HG02884 (cell line): ENCODE data around the gene SOX9.
"Not testable (repeated sequence)": the region's sequence is repeated elsewhere in the genome, so short reads cannot be mapped to it uniquely, and the experiment has no call there.

Experiments
- ATAC-seq: cut with Tn5 transposase; IDR thresholded peaks from one replicate; pipeline ENCODE4 v1.9.1; 2021; ENCODE audit warnings: mild to moderate bottlenecking, moderate library complexity; ENCODE audit not compliant: unreplicated experiment

SOX9 gene

DNA sequence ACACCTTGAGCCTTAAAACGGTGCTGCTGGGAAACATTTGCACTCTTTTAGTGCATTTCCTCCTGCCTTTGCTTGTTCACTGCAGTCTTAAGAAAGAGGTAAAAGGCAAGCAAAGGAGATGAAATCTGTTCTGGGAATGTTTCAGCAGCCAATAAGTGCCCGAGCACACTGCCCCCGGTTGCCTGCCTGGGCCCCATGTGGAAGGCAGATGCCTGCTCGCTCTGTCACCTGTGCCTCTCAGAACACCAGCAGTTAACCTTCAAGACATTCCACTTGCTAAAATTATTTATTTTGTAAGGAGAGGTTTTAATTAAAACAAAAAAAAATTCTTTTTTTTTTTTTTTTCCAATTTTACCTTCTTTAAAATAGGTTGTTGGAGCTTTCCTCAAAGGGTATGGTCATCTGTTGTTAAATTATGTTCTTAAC is 4.4 kb downstream of the SOX9 start:
- ATAC-seq: no peak

DNA sequence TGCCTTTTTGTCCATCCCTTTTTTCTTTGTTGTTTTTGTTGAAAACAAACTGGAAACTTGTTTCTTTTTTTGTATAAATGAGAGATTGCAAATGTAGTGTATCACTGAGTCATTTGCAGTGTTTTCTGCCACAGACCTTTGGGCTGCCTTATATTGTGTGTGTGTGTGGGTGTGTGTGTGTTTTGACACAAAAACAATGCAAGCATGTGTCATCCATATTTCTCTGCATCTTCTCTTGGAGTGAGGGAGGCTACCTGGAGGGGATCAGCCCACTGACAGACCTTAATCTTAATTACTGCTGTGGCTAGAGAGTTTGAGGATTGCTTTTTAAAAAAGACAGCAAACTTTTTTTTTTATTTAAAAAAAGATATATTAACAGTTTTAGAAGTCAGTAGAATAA is 4.9 kb downstream of the SOX9 start:
- no peak for ATAC-seq

DNA sequence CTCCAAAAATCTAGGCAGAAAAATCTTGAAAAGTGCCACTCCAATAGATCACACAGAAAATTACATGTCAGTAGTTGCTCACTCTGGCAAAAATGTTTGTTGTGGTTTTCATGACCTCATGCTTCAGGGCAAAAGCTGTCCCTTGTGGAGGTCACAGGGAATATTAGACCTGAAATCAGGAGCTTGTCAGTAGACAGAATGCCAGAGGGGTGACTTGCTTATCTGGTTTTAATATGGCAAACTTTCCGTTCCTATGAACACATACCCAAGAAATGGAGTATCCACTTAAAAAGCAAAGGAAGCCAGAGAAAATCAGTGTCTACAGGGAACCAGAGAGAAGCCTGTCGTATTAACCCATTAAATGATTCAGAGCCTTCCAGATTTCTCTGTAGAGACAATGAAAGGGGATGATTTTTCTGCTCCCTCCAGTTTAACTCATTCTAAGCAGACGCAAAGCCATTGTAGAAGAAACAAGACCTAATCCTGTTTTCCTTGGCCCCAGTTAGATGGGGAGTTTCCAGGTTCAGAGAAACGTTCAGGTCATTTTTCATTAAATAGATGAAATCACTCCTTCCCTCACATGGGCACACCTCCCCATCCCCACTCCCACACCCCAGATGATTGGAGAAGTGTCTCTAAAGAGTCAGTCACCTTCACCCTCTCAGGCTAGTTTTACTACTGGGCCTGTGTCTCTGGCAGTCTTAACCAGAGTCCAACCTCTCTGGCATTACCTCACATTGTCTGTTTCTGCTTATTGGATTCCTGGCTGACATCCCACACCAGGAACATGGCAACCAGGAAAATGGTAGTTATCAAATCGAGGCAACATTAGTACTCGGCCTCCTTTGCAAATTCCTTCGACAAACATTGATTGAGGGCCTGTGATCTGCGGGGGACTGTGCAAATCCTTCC is 6.0 kb downstream of the SOX9 start:
- no peak for ATAC-seq

DNA sequence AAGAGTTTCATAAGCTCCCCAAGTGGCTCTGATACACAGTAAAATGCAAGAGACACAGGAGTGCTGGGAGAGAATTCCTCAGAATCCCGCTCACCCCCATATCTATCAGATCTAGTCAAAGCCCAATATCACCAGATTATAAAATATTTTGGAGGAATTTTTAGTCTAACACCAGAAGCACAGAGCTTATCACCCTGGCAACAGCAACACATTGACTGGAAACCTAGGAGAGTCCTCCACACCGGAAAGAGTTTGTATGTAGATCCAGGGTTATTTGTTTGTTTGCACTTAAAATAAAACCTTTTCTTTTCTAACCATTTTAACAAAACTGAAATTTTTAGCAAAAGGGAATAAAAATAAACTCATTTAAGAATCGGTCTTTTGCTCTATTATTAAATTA is 7.2 kb downstream of the SOX9 start:
- ATAC-seq: no peak

DNA sequence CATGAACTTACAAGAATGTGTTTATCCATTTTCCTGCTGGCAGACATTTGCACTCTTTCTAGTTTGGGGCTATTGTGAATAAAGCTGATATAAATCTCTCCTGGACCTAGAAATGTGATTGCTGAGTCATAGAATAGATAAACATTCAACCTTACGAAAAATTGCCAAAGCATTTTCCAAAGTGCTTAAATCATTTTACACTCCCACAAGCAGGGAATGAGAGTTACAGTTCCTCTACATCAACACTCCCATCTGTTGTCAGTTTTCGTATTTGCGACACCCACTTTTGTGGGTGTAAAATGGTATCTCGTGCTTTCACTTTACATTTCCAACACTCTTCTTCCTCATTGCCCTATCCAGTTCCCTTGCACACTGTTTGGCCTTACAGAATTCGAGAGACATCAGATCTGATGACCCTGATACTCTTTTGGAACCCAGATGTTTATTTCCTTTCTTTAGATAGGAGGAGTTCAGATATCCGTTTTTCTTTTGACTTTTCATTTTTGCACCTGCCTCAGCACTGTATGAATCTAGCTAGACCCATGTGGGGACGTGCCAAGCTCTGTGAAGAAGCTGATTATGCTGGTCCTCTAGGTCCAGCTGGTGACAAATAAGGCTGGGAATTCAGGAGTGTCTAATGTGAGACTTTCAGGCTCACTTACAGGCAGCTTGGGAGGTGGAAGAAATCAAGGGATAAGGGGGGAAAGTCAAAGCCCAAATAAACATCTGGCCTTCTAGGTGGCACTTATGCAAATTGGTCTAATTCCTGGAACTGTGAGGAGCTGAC is 14.0 kb downstream of the SOX9 start:
- ATAC-seq: no peak

DNA sequence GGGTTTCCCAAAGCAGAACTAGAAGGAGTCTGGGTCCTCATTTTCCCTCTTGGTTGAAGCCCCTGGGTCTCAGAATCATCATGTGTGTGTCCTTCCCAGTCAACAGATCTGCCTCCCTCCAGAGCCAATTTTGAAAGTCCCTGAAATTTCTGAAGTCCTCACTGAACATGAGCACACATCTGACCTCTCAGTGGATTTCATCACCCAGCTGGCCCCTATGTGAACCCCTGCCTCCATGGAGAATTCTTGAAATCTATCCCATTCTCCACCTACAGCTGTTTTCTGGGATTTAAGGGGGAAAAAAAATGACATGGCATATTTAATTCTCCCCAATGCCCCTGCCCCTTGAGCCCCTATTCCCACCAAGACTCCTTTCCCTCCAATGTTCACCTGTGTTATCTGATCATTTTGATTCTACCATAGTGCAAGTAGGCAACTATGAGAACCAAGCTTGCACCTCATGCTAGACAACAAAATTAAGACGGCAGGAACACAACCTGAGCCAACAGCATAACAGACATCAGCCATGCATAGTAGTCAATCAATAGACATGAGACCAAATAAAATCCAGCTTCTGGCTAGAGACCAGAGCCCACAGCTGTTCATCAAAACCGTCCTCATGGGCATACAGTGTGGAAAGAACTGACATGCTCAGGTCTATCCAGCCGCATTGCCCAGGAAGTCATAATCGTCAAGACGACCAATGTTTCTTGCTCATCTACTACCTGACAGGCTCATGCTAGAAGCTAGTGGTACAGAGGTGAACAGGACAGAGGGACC is 14.9 kb downstream of the SOX9 start:
- ATAC-seq: no peak

DNA sequence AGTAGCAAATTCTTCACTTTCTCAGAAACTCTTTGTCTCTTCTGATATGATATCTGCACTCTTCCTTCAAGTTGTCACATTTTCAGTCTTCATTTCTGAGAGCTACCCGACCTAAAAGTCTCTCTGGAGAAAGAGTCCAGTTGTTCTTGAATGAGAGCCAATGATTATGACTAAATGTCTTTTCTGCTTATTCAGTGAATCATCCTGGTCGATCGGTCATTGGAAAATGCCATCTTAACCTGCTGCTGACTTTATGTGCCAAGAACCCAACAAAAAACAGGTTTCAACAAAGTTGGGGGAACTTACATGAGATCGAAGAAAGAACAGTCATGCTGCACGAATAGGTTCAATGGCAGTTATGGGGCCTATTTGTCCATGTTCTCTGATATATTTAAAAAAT is 15.9 kb downstream of the SOX9 start:
- no peak for ATAC-seq

DNA sequence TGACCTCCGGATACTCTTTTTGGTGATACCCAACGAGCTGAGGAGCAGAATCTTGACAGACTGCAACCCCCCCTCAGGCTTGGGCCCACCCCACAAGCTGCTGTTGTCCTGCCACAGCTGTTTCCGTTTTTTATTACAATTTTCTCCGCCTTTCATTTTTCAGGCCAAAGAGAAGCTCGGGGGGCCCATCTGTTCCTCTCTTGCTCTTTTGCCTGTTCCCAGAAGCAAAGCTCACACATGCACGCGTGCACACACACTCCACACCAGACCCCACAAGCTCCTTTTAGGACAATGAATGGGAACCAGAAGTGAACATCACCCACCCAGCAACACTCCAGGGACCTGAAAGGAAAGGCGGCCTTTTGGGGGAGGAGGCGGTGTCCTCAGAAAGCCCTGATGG is 16.3 kb downstream of the SOX9 start:
- no peak for ATAC-seq

DNA sequence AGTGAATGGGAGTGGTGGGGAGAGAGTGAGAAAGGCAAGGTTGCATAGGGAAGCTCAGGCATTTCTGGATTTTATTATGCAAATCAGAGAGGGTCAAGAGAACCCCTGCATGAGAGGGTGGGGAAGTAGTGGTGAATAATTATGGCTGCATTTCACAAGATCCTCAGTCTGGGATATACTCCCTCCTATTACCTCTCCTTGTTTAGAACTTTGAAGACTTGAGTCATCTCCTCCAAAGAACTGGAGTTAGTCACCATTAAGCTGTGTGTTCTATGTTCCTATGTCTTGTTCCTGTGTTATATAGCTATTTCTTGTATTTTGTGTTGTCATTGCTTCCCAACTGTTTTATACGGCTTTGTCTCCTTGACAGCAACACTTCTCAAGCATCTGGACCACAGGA is 18.4 kb downstream of the SOX9 start:
- ATAC-seq: no peak

DNA sequence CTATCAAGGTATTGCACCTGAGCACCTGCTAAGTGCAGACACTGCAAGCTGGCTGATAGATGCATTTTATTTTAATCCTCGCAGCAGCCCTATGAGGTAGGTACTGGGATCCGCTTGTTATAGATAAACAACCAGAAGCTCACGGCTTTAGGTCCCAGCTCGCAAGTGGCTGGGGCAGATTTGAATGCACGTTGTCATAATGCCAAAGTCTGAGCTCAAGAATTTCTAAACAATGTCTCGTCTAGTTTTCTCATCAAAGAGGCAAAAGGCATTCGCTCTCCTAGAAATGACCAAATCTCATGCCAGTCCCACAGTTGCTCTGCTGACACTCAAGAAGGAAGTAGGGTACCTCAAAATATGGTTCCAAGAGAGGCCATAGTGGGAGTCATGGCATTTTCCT is 20.5 kb downstream of the SOX9 start:
- no peak for ATAC-seq

DNA sequence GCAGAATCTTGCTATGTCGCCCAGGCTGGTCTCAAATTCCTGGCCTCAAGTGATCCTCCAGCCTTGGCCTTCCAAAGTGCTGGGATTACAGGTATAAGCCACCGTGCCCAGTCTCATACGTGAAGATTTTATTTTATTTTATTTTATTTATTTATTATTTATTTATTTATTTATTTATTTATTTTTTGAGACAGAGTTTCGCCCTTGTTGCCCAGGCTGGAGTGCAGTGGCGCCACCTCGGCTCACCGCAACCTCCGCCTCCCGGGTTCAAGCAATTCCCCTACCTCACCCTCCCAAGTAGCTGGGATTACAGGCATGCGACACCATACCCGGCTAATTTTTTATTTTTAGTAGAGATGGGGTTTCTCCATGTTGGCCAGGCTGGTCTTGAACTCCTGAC is 21.3 kb downstream of the SOX9 start:
- ATAC-seq: not testable (repeated sequence)

DNA sequence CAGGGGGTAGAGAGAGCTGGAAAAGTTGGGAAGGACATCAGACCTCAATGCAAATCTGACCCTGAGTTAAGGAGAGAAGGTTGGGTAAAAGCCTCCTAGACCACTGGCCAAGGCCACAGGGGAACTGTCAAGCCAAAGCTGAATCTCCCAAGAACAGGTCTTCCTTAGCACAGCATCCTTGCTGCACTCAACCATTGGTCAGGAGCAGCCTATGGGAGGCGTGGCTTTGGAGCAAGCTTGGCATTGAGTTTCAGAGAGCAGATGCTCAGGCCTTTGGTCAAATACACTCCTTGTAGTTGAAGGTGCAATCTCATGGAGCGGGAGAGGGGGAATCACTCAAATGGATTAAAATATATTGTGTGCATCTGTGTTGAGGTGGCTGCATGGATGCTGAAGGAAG is 21.8 kb downstream of the SOX9 start:
- ATAC-seq: no peak

DNA sequence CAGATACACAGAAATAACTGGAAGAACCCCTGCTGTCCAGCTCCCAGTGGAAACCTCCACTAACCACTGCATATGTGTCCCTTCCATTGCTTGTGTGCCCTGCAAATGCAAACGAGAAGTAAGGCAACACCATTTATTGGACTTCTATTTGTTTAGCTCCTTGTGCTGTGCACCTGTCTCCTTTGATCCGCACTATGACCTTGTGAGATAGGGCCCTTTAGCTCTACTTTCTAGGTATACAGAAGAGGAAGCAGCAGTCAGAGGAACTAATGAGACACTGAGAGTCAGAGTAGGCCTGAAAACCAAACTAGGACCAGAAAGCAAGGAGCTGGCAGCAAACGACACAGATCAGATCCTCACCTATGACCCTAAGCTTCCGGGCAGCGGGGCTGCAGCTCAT is 22.4 kb downstream of the SOX9 start:
- ATAC-seq: no peak

DNA sequence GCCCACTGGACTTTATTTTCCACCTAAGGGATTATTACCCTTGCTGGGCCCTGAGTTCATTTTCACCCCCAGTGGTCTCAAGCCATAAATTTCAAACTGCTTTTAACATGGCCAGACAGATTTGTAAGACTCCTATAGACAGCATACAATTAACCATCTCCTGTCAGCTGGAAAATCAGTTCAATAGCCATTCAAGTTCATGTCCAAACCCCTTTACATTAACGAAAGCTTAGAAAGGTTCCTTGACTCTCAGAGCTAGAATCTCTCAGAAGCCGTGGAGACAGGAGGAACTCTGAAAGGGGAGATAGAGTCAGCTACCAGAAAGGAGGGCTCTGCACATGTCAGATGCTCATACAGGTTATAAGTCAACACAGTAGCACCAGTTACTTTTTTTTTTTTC is 23.3 kb downstream of the SOX9 start:
- ATAC-seq: no peak

DNA sequence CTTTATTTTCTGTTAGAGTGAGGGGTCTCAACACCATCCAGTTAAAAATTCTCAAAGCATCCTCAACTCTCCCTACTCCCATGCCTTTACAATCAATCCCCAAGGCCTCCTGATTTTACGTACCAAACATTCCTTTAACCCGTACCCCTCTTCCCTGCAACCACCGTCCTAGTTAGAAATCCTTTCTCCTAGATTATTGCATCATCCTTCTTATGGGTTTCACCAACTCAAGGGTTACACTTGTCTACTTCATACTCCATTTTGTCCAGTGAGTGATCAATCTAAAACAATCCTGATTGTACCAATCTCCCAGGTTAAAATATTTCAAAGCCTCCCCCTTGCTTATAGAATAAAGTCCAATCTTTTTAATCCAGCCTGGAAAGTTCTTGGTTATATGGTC is 24.7 kb downstream of the SOX9 start:
- no peak for ATAC-seq

DNA sequence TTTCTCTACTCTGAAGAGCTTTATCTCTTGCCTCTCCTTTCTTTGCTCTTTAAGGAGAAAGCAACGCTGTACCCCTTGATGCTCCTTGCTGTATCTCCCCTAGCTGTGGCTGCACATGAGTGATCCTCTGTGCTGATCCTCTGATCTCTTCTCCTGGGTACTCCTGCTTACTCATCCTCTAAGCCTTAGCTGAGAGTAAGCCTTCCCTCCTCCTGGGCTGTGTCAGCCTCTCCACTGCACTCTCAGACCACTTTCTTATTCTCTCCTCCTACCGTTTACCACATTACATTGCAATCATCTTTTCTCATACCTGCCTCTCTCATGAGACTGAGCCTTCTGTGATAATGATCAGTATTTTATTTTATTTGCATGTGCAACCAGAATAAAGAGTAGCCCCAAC is 25.1 kb downstream of the SOX9 start:
- no peak for ATAC-seq

DNA sequence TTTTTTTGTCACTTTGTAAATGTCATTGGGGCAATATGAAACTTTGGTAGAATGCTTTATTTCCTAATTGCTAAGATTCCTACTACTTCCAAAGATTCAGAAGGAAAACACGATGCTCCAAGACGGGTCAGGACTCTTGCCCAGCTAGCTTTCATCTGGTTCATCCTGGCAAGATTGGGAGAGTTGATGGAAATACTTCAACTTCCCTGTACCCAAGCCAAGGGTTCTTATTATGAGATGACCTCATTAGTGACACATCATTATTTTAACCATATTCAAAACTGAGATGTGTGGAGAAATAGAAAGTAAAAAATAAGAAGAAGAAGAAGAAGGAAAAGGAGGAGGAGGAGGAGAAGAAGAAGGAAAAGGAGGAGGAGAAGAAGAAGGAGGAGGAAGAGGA is 25.6 kb downstream of the SOX9 start:
- ATAC-seq: no peak

DNA sequence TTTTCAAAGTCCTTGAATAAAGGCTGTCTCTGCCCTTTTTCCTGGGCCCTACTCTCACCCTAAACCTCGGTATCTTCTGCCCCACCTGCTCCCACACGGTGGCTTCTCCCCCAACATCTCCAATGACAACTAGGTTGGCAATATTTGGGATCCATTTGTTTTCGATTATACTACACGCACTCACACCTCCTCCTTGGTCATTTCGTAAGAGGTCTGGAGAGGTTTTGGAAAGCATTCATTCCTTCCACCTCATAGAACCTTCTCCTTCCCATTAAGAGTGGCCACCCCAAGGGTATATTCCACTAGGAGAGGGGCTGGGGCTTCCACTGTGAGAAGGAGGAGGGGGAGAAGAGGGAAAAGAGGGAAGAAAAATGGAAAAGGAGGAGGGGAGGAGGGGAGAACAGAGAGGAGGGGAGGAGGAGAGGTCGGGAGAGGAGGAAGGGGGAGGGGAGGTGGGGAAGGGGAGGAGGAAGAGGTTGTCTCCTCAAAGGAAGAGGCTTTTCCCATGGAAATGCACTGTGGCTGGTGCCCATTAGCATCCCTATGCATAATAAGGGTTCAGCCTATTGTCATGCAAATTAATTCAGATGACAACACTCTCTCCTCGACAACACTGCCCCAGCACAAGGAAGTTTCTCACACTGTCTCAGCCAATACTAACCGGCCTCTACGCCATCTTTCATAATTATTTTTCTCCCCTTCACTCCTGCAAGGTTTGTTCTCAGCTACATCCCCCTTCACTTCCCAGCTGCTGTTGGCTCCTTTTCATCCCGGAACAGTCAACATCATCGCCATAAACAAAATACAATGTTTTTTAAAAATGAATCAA is 30.0 kb downstream of the SOX9 start:
- no peak for ATAC-seq

DNA sequence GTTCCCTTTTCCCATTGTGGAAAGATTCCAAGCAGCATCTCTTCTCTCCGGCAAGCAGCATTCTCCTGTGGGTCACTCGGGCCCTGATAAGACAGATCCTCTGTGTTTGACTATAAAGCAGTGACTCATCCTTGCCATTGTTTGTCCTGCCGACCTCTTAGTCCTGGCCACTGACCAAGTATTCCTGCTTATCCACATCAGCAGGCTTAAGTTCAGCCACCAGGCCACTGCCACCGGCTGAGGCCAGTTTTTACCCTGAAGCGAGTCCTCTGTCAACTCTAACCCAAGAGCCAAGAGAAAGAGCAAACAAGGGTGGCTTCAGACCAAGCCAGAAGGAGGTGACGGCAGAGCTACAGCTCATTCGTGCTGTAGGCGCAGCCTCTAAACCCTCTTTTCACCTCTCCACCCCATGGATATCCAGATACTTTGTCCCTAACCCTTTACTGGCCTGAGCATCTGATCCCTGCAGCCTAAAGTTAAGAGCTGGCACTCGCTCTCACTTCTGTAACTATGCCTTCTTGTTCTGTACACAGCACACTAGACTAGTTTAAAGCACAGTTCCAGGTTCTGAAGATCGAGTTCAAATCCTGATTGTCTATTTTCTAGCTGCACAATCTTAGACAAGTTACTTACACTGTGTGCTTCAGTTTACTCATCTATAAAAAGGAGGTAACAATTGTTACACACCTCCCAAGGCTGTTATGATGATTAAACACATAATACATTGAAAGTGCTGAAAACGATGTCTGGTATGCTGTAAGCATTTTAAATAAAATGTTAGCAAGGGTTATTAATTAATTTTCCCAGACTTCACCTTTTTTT is 31.0 kb downstream of the SOX9 start:
- ATAC-seq: no peak
